CD4-positive, CD25-positive, alpha-beta regulatory T cell (primary cell): ENCODE measurements around the gene INPP4A. TPM values are rescaled to one million over a fixed set of nuclear protein-coding genes. Genes with fewer than 3 reads are reported as not detected.
A peak's percentile ranks its signal among the peaks of the same experiment; 100 is the strongest.
"Not testable (repeated sequence)": the region's sequence is repeated elsewhere in the genome, so short reads cannot be mapped to it uniquely, and the experiment has no call there.

Source experiments
- ATAC-seq, 2 donors: fragments of 150-1000 bp; cut with Tn5 transposase; one replicate each; pipeline ENCODE4 v1.10.0; 2021; ENCODE audit warnings: low read depth in 2 of 2, moderate number of reproducible peaks in 2 of 2, moderate library complexity in 1 of 2
- DNase-seq, 3 donors: peaks; one replicate each; pipeline versions ENCODE4 v3.0.0 to v3.0.0-alpha.2; 2012 to 2022; ENCODE audit warnings: mixed read lengths in 1 of 3
- H3K27ac ChIP-seq: one replicate; pipeline ENCODE4 v1.7.0; 2013; ENCODE audit warnings: mild to moderate bottlenecking, low read length; ENCODE audit not compliant: insufficient read depth, poor library complexity, severe bottlenecking
- H3K27me3 ChIP-seq: one replicate; pipeline ENCODE4 v1.7.0; 2013; ENCODE audit warnings: low read length; ENCODE audit not compliant: control insufficient read depth, insufficient read depth
- H3K36me3 ChIP-seq: one replicate; pipeline ENCODE4 v1.7.0; 2013; ENCODE audit warnings: mild to moderate bottlenecking, low read length, moderate library complexity; ENCODE audit not compliant: control insufficient read depth, insufficient read depth
- H3K4me1 ChIP-seq: 2 replicates; pipeline ENCODE4 v1.7.0; 2013; ENCODE audit warnings: mild to moderate bottlenecking, low read length; ENCODE audit not compliant: insufficient read depth, control insufficient read depth, poor library complexity, severe bottlenecking
- H3K4me3 ChIP-seq: one replicate; pipeline ENCODE4 v1.7.0; 2013; ENCODE audit warnings: low read depth, mild to moderate bottlenecking, low read length, moderate library complexity
- H3K9me3 ChIP-seq, 2 experiments: 1 replicate in 1 of 2; 2 replicates in 1 of 2; pipeline ENCODE4 v1.7.0; 2013; ENCODE audit warnings: low read length in 2 of 2, mild to moderate bottlenecking in 1 of 2, moderate library complexity in 1 of 2; ENCODE audit not compliant: control insufficient read depth in 2 of 2
- H3K27ac Mint-ChIP-seq, 3 donors: one replicate each; pipeline ENCODE4 v1.8.0; 2020 to 2022; ENCODE audit warnings: mild to moderate bottlenecking in 3 of 3, mixed read lengths in 3 of 3, moderate library complexity in 2 of 3
- H3K27me3 Mint-ChIP-seq: one replicate; pipeline ENCODE4 v1.8.0; 2022; ENCODE audit warnings: mild to moderate bottlenecking, mixed read lengths
- H3K36me3 Mint-ChIP-seq: one replicate; pipeline ENCODE4 v1.8.0; 2020; ENCODE audit warnings: mixed read lengths
- H3K4me1 Mint-ChIP-seq, 4 donors: one replicate each; pipeline ENCODE4 v1.8.0; 2020 to 2022; ENCODE audit warnings: mixed read lengths in 4 of 4, mild to moderate bottlenecking in 1 of 4
- H3K4me3 Mint-ChIP-seq, 4 donors: one replicate each; pipeline ENCODE4 v1.8.0; 2020 to 2022; ENCODE audit warnings: mild to moderate bottlenecking in 4 of 4, mixed read lengths in 4 of 4, moderate library complexity in 3 of 4
- H3K9me3 Mint-ChIP-seq, 7 donors: one replicate each; pipeline ENCODE4 v1.8.0; 2020 to 2022; ENCODE audit warnings: mixed read lengths in 7 of 7, mild to moderate bottlenecking in 3 of 7, moderate library complexity in 2 of 7
- polyA plus RNA-seq, 4 donors: library from polyadenylated mRNA; unstranded; fragments of 300-500 nt; fragmentation: Illumina TruSeq; gene quantifications; one replicate each; pipeline ENCODE4 v1.2.3, GENCODE V29; 2021
- total RNA-seq: library from RNA; stranded (reverse); gene quantifications from one replicate; pipeline ENCODE4 v1.2.3, GENCODE V29; 2022

The INPP4A gene
- total and polyA plus RNA-seq, 5 donors from 2014 or later, result 27.9 to 106 (median 31.5) TPM

- Mint-ChIP-seq H3K27ac (no peak overlapping the region), H3K4me3 (no peak overlapping the region), H3K4me1 (peaks cover 0 to 6% (median 3%) of the 10 kb centered on the region in 4 donors), H3K9me3 (no peaks in the 10 kb centered on the region), H3K27me3 (peaks cover 34% of the 10 kb centered on the region), H3K36me3 (no peaks in the 10 kb centered on the region)
- ATAC-seq, result no peak
- H3K27ac ChIP-seq, result no peak overlapping the region
- H3K27me3 ChIP-seq, result no peaks in the 10 kb centered on the region
- H3K9me3 ChIP-seq, result no peaks in the 10 kb centered on the region
- DNase-seq, result no peak
- H3K36me3 ChIP-seq, result no peaks in the 10 kb centered on the region
- H3K4me3 ChIP-seq, result no peak overlapping the region
- H3K4me1 ChIP-seq, result peaks cover 3% of the 10 kb centered on the region
Measured at GRCh38 chr2:98408155-98408554, 36.5 kb upstream of the INPP4A start.

- peaks cover 0 to 6% (median 0%) of the 10 kb centered on the region in 7 donors for H3K9me3 Mint-ChIP-seq
- Histone ChIP-seq H3K4me3 (no peak overlapping the region), H3K4me1 (peaks cover 3% of the 10 kb centered on the region), H3K27ac (no peak overlapping the region), H3K36me3 (no peaks in the 10 kb centered on the region), H3K27me3 (peaks cover 1% of the 10 kb centered on the region), H3K9me3 (no peaks in the 10 kb centered on the region)
- peaks cover 0 to 9% (median 5%) of the 10 kb centered on the region in 4 donors for H3K4me1 Mint-ChIP-seq
- ATAC-seq (peak; percentile 84 to 88), DNase-seq (peak; percentile 33 to 81 (median 78))
- H3K36me3 Mint-ChIP-seq, result no peaks in the 10 kb centered on the region
- peaks cover 18% of the 10 kb centered on the region for H3K27me3 Mint-ChIP-seq
- no peak overlapping the region for H3K27ac Mint-ChIP-seq
- H3K4me3 Mint-ChIP-seq, result no peak overlapping the region
Measured at GRCh38 chr2:98412751-98413458, 31.8 kb upstream of the INPP4A start.

GRCh38 chr2:98414246-98414645 lies 30.4 kb upstream of the INPP4A start:
- ATAC-seq, H3K4me1 Mint-ChIP-seq, DNase-seq, H3K4me3 Mint-ChIP-seq, H3K9me3 Mint-ChIP-seq, H3K27me3 ChIP-seq, H3K27ac Mint-ChIP-seq, H3K36me3 Mint-ChIP-seq, H3K4me1 ChIP-seq, H3K4me3 ChIP-seq, H3K9me3 ChIP-seq, H3K27ac ChIP-seq, H3K36me3 ChIP-seq: not testable (repeated sequence)
- peaks cover 18% of the 10 kb centered on the region for H3K27me3 Mint-ChIP-seq

- not testable (repeated sequence) for H3K9me3 Mint-ChIP-seq, H3K36me3 ChIP-seq, H3K4me1 Mint-ChIP-seq, H3K4me3 Mint-ChIP-seq, DNase-seq, H3K27ac ChIP-seq, ATAC-seq, H3K4me3 ChIP-seq, H3K36me3 Mint-ChIP-seq, H3K27ac Mint-ChIP-seq, H3K27me3 ChIP-seq, H3K4me1 ChIP-seq, H3K9me3 ChIP-seq, H3K27me3 Mint-ChIP-seq
Measured at GRCh38 chr2:98415719-98416248, 28.9 kb upstream of the INPP4A start.

GRCh38 chr2:98416383-98417159 lies 28.1 kb upstream of the INPP4A start:
- Histone ChIP-seq H3K9me3 (no peaks in the 10 kb centered on the region), H3K4me3 (no peak overlapping the region), H3K27me3 (peaks cover 1% of the 10 kb centered on the region), H3K36me3 (no peaks in the 10 kb centered on the region), H3K4me1 (peaks cover 3% of the 10 kb centered on the region), H3K27ac (no peak overlapping the region)
- Mint-ChIP-seq H3K36me3 (no peaks in the 10 kb centered on the region), H3K27ac (no peak overlapping the region), H3K4me3 (no peak overlapping the region), H3K4me1 (peaks cover 0 to 9% (median 5%) of the 10 kb centered on the region in 4 donors), H3K27me3 (peaks cover 10% of the 10 kb centered on the region), H3K9me3 (peaks cover 0 to 9% (median 4%) of the 10 kb centered on the region in 7 donors)
- no peak for ATAC-seq
- no peak for DNase-seq

- no peak for ATAC-seq
- H3K36me3 ChIP-seq, result no peaks in the 10 kb centered on the region
- H3K27ac Mint-ChIP-seq, result no peak overlapping the region
Measured at GRCh38 chr2:98419544-98419943, 25.1 kb upstream of the INPP4A start.

GRCh38 chr2:98419977-98420725 lies 24.5 kb upstream of the INPP4A start:
- Mint-ChIP-seq H3K4me3 (no peak overlapping the region), H3K9me3 (peaks cover 0 to 13% (median 9%) of the 10 kb centered on the region in 7 donors), H3K4me1 (peaks cover 0 to 5% (median 1%) of the 10 kb centered on the region in 4 donors), H3K27me3 (peaks cover 17% of the 10 kb centered on the region), H3K36me3 (peaks cover 5% of the 10 kb centered on the region), H3K27ac (no peak overlapping the region)
- no peak overlapping the region for H3K27ac ChIP-seq
- no peak for DNase-seq
- peaks cover 5 to 10% of the 10 kb centered on the region in 2 experiments for H3K9me3 ChIP-seq
- no peak for ATAC-seq
- peaks cover 1% of the 10 kb centered on the region for H3K27me3 ChIP-seq
- no peaks in the 10 kb centered on the region for H3K4me1 ChIP-seq
- no peaks in the 10 kb centered on the region for H3K36me3 ChIP-seq
- no peak overlapping the region for H3K4me3 ChIP-seq

More at GRCh38 chr2:98419544-98419943, 25.1 kb upstream of the INPP4A start:
- peaks cover 1% of the 10 kb centered on the region for H3K27me3 ChIP-seq
- no peak for DNase-seq
- H3K4me1 Mint-ChIP-seq, result peaks cover 0 to 5% (median 1%) of the 10 kb centered on the region in 4 donors
- peaks cover 13% of the 10 kb centered on the region for H3K27me3 Mint-ChIP-seq
- peaks cover 5 to 10% of the 10 kb centered on the region in 2 experiments for H3K9me3 ChIP-seq
- peaks cover 5% of the 10 kb centered on the region for H3K36me3 Mint-ChIP-seq
- no peak overlapping the region for H3K4me3 ChIP-seq
- H3K27ac ChIP-seq, result no peak overlapping the region
- H3K4me3 Mint-ChIP-seq, result no peak overlapping the region
- no peaks in the 10 kb centered on the region for H3K4me1 ChIP-seq
- peaks cover 0 to 15% (median 9%) of the 10 kb centered on the region in 7 donors for H3K9me3 Mint-ChIP-seq
